T-helper 1 cell treated with Interleukin-12 subunit alpha and Interleukin-12 subunit beta and Interleukin-4 antibody, amounts not matched to agents 30 μg/mL and 1 μg/mL, for 36 hours (primary cell): ENCODE data around the gene COL27A1.
"Not testable (repeated sequence)": the region's sequence is repeated elsewhere in the genome, so short reads cannot be mapped to it uniquely, and the experiment has no call there.

ENCODE experiments used
- H3K27ac Mint-ChIP-seq: one replicate; pipeline ENCODE4 v1.8.0; 2021; ENCODE audit warnings: mild to moderate bottlenecking, mixed read lengths
- H3K27me3 Mint-ChIP-seq: one replicate; pipeline ENCODE4 v1.8.0; 2021; ENCODE audit warnings: low read depth, mixed read lengths
- H3K36me3 Mint-ChIP-seq: one replicate; pipeline ENCODE4 v1.8.0; 2021; ENCODE audit warnings: low read depth, mixed read lengths
- H3K4me1 Mint-ChIP-seq: one replicate; pipeline ENCODE4 v1.8.0; 2021; ENCODE audit warnings: low read depth, mixed read lengths
- H3K4me3 Mint-ChIP-seq: one replicate; pipeline ENCODE4 v1.8.0; 2021; ENCODE audit warnings: mild to moderate bottlenecking, moderate library complexity, mixed read lengths
- H3K9me3 Mint-ChIP-seq: one replicate; pipeline ENCODE4 v1.8.0; 2021; ENCODE audit warnings: mixed read lengths

COL27A1 gene

GRCh38 chr9:114314881-114315722 is 159.8 kb downstream of the COL27A1 start:
- Mint-ChIP-seq H3K27me3 (no peaks in the 10 kb centered on the region), H3K9me3 (no peaks in the 10 kb centered on the region), H3K27ac (no peak overlapping the region), H3K4me1 (peaks cover 2% of the 10 kb centered on the region), H3K4me3 (no peak overlapping the region), H3K36me3 (no peaks in the 10 kb centered on the region)

GRCh38 chr9:114315723-114316363 is 160.5 kb downstream of the COL27A1 start:
- no peak overlapping the region for H3K27ac Mint-ChIP-seq
- H3K36me3 Mint-ChIP-seq, result no peaks in the 10 kb centered on the region
- peaks cover 2% of the 10 kb centered on the region for H3K4me1 Mint-ChIP-seq
- H3K9me3 Mint-ChIP-seq, result no peaks in the 10 kb centered on the region
- no peaks in the 10 kb centered on the region for H3K27me3 Mint-ChIP-seq
- no peak overlapping the region for H3K4me3 Mint-ChIP-seq

DNA sequence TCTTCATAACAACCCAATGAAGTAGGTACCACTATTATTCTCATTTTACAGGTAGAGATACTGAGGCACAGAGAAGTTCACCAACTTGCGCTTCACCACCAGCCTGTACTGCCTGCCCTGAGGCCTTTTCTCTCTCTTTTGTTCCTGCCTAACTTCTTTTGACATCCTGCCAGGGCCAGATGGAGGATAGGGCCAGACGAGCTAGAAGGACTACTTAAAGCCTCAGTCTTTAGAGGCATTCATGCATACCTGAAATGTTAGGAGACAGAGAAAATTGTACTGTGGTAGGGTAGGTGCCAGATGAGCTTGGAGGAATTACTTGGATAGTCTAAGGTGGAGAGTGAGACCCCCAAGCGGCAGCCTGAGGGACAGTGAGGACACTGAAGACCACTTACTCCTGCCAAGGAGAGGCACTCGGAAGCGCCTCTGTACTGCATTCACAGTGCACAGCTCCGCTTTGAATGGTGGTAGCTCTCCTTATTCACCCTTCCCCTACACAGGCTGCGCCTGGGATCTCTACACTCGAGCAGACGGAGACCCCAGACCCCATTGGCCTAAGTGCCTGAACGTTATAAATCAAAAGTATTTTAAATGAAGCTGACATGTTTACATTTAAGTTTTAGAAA is 161.4 kb downstream of the COL27A1 start:
- Mint-ChIP-seq H3K4me3 (no peak overlapping the region), H3K27ac (no peak overlapping the region), H3K27me3 (no peaks in the 10 kb centered on the region), H3K36me3 (no peaks in the 10 kb centered on the region), H3K4me1 (peaks cover 2% of the 10 kb centered on the region), H3K9me3 (no peaks in the 10 kb centered on the region)

DNA sequence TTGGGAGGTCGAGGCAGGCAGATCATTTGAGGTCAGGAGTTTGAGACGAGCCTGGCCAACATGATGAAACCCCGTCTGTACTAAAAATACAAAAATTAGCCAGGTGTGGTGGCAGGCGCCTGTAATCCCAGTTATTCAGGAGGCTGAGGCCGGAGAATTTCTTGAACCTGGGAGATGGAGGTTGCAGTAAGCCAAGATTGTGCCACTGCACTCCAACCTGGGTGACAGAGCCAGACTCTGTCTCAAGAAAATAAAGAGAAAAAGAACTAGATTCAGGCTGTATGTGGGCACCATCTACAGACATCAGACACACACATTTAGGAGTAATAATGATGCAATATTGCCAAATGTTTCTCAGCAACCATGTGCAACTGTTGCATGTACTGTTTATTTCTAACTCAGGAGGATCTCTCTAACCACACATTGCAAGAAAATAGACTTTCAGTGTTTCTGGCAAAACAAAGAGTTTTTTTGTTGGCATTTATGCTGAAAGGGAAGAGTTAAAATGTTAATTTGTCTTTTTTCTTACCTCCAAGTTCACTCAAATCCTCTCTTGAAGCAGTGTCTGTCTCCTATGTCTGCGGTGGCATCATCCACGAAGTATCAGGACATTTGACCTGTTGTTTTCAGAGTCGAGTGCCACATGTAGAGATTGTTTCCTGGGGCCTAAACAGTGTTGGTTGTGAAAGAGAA is 162.5 kb downstream of the COL27A1 start:
- H3K27ac Mint-ChIP-seq, result no peak overlapping the region
- H3K36me3 Mint-ChIP-seq, result no peaks in the 10 kb centered on the region
- no peaks in the 10 kb centered on the region for H3K9me3 Mint-ChIP-seq
- H3K27me3 Mint-ChIP-seq, result no peaks in the 10 kb centered on the region
- H3K4me1 Mint-ChIP-seq, result peaks cover 2% of the 10 kb centered on the region
- no peak overlapping the region for H3K4me3 Mint-ChIP-seq

DNA sequence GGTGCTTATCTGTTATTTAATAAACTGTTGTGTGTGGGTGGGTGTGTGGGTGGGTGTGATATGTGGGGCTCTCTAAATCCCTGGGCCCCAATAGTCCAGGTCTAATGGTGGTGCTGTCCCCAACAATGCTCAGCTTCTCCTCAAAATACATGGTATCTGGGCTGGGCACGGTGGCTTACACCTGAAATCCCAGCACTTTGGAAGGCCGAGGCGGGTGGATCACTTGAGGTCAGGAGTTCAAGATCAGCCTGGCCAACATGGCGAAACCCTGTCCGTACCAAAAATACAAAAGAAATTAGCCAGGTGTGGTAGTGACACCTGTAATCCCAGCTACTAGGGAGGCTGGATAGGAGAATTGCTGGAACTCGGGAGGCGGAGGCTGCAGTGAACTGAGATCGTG is 163.1 kb downstream of the COL27A1 start:
- Mint-ChIP-seq H3K36me3 (no peaks in the 10 kb centered on the region), H3K9me3 (no peaks in the 10 kb centered on the region), H3K27me3 (no peaks in the 10 kb centered on the region), H3K27ac (no peak overlapping the region), H3K4me3 (no peak overlapping the region), H3K4me1 (peaks cover 2% of the 10 kb centered on the region)

GRCh38 chr9:114319147-114319546 is 163.8 kb downstream of the COL27A1 start:
- Mint-ChIP-seq H3K4me1 (peaks cover 2% of the 10 kb centered on the region), H3K36me3 (no peaks in the 10 kb centered on the region), H3K9me3 (no peaks in the 10 kb centered on the region), H3K4me3 (no peak overlapping the region), H3K27me3 (no peaks in the 10 kb centered on the region), H3K27ac (no peak overlapping the region)

GRCh38 chr9:114320710-114321109 is 165.4 kb downstream of the COL27A1 start:
- not testable (repeated sequence) for H3K9me3 Mint-ChIP-seq, H3K36me3 Mint-ChIP-seq, H3K4me1 Mint-ChIP-seq, H3K27ac Mint-ChIP-seq, H3K4me3 Mint-ChIP-seq, H3K27me3 Mint-ChIP-seq

- Mint-ChIP-seq H3K27ac (no peak overlapping the region), H3K9me3 (no peaks in the 10 kb centered on the region), H3K4me3 (no peak overlapping the region), H3K4me1 (peaks cover 2% of the 10 kb centered on the region), H3K36me3 (no peaks in the 10 kb centered on the region), H3K27me3 (no peaks in the 10 kb centered on the region)
Observed at GRCh38 chr9:114321759-114322158, 166.4 kb downstream of the COL27A1 start.

- H3K27me3 Mint-ChIP-seq, H3K36me3 Mint-ChIP-seq, H3K9me3 Mint-ChIP-seq, H3K4me3 Mint-ChIP-seq, H3K4me1 Mint-ChIP-seq, H3K27ac Mint-ChIP-seq: not testable (repeated sequence)
Observed at GRCh38 chr9:114322160-114322818, 167.0 kb downstream of the COL27A1 start.

DNA sequence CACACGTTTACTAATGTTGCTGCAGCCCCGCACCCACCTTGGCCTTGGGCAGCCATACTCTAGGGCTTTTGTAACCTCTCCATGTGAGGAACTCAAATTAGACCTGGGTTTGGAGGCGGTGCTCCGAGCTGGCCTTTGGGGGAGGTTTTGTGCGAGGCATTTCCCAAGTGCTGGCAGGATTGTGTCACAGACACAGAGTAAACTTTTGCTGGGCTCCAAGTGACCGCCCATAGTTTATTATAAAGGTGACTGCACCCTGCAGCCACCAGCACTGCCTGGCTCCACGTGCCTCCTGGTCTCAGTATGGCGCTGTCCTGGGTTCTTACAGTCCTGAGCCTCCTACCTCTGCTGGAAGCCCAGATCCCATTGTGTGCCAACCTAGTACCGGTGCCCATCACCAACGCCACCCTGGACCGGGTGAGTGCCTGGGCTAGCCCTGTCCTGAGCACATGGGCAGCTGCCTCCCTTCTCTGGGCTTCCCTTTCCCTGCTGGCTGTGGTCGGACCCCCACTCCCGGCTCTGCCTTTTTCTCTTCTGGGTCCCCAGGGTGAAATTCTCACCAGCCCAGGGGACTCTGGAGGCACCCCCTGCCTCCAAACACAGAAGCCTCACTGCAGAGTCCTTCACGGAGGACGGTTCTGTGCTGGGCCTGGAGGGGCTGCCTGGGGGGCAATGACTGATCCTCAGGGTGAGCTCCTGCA is 167.6 kb downstream of the COL27A1 start, which contains the start of gene ORM1:
Gene ORM1 (plus strand): TSS at position 268 of the 701 bp plus-strand sequence. CDS start 36 bp downstream, at position 304.
- not testable (repeated sequence) for H3K27me3 Mint-ChIP-seq, H3K4me3 Mint-ChIP-seq, H3K36me3 Mint-ChIP-seq, H3K27ac Mint-ChIP-seq, H3K4me1 Mint-ChIP-seq, H3K9me3 Mint-ChIP-seq

DNA sequence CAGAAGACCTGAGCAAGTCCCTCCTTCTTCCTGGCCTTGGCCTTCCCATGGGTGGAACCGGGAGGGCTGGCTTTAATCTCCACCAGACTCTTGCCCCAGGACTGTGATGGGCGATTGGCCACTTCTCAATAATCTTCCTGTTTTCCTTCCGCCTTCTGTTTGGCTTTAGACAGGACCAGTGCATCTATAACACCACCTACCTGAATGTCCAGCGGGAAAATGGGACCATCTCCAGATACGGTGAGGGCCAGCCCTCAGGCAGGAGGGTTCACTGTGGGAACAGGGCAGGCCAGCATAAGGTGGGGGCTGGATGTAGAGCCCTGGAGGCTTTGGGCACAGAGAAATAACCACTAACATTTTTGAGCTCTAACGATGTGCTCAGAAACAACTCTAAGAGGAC is 168.5 kb downstream of the COL27A1 start:
- not testable (repeated sequence) for H3K4me3 Mint-ChIP-seq, H3K36me3 Mint-ChIP-seq, H3K27ac Mint-ChIP-seq, H3K27me3 Mint-ChIP-seq, H3K4me1 Mint-ChIP-seq, H3K9me3 Mint-ChIP-seq

DNA sequence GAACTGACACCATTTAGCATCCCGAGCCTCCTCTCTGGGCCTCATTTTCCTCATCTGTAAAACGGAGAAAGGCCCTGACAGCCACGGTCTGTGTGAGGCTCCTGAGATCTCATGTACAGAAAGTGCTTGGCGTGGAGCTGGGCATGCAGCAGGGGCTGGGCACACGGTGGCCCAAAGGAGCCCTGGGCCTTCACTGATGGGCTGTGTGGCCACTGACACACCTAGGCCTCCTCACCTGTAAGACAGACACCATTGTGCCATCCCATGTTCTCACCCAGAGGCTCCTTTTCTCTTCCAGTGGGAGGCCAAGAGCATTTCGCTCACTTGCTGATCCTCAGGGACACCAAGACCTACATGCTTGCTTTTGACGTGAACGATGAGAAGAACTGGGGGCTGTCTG is 169.2 kb downstream of the COL27A1 start:
- H3K4me1 Mint-ChIP-seq, result no peaks in the 10 kb centered on the region
- no peak overlapping the region for H3K27ac Mint-ChIP-seq
- no peaks in the 10 kb centered on the region for H3K9me3 Mint-ChIP-seq
- H3K36me3 Mint-ChIP-seq, result no peaks in the 10 kb centered on the region
- H3K4me3 Mint-ChIP-seq, result no peak overlapping the region
- H3K27me3 Mint-ChIP-seq, result no peaks in the 10 kb centered on the region

DNA sequence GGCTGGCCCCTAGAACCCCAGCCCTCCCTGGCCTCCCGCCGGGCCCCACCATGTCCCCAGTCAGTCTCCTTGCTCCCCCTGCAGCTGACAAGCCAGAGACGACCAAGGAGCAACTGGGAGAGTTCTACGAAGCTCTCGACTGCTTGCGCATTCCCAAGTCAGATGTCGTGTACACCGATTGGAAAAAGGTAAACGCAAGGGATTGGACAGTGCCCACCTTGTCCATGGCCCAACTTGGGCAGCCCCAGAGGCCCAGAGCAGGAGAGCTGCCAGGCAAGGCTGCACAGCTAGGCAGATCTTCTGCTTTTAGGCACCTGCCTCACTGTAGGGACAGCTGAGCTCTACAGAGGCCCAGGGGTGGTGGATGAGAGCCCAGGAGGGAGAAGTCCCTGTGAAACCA is 169.6 kb downstream of the COL27A1 start:
- H3K4me1 Mint-ChIP-seq, H3K27me3 Mint-ChIP-seq, H3K36me3 Mint-ChIP-seq, H3K4me3 Mint-ChIP-seq, H3K9me3 Mint-ChIP-seq, H3K27ac Mint-ChIP-seq: not testable (repeated sequence)
